A673 (cell line): Measurements from ENCODE around the gene RSPH3.

Experiments
- EZH2 ChIP-seq: fragments of 200-600 bp; sonication (generic); IDR thresholded peaks from 2 replicates; pipeline ENCODE4 v1.6.1; 2017; ENCODE audit warnings: borderline replicate concordance, low read depth, mild to moderate bottlenecking, mixed read lengths, antibody characterized with exemption, low read length; ENCODE audit not compliant: poor library complexity, severe bottlenecking
- TF ChIP-seq, protein P1 (sequence below): fragments of 300-800, 200-600 bp; sonication (generic); conservative IDR thresholded peaks from 2 replicates; pipeline ENCODE4 v1.5.1; 2017; ENCODE audit warnings: low read depth, mild to moderate bottlenecking, antibody characterized with exemption, low read length, moderate library complexity, mixed read lengths

DNA sequence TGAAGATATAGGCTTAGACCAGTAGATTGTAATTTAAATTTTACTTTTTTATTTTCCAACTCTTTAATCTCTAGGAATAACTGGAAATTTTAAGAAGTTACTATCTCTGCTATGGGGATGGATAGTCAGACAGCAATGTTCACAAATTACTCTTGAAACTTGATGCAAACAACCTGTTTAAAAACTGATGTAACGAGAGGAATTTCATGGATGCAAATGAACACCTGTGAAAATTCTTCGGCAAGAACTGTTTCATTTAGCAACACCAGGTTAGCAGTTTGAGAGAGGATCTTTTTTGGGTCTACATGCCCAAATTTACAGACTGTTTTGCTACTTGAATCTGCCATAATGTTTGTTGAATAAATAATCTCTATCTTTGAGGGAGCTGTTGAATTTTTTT, 20.0 kb upstream of the RSPH3 start:
- TF ChIP-seq, protein P1, sequence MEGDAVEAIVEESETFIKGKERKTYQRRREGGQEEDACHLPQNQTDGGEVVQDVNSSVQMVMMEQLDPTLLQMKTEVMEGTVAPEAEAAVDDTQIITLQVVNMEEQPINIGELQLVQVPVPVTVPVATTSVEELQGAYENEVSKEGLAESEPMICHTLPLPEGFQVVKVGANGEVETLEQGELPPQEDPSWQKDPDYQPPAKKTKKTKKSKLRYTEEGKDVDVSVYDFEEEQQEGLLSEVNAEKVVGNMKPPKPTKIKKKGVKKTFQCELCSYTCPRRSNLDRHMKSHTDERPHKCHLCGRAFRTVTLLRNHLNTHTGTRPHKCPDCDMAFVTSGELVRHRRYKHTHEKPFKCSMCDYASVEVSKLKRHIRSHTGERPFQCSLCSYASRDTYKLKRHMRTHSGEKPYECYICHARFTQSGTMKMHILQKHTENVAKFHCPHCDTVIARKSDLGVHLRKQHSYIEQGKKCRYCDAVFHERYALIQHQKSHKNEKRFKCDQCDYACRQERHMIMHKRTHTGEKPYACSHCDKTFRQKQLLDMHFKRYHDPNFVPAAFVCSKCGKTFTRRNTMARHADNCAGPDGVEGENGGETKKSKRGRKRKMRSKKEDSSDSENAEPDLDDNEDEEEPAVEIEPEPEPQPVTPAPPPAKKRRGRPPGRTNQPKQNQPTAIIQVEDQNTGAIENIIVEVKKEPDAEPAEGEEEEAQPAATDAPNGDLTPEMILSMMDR: no peak
- TF ChIP-seq EZH2: no peak
